HG03097 (cell line): ENCODE measurements around the gene CFAP221.

Experiments used
- ATAC-seq: cut with Tn5 transposase; IDR thresholded peaks from one replicate; pipeline ENCODE4 v1.9.1; 2021; ENCODE audit not compliant: unreplicated experiment, low FRiP score

Gene CFAP221

GRCh38 chr2:119694845-119695521, 150.7 kb downstream of the CFAP221 start:
- no peak for ATAC-seq

GRCh38 chr2:119696005-119696404, 151.8 kb downstream of the CFAP221 start:
- no peak for ATAC-seq

- ATAC-seq: no peak
Measured at GRCh38 chr2:119696494-119697030, 152.3 kb downstream of the CFAP221 start.

- ATAC-seq: no peak
Measured at GRCh38 chr2:119697290-119698020, 153.2 kb downstream of the CFAP221 start.

- ATAC-seq: no peak
Measured at GRCh38 chr2:119698246-119698645, 154.0 kb downstream of the CFAP221 start.

GRCh38 chr2:119699016-119699606, 154.9 kb downstream of the CFAP221 start:
- no peak for ATAC-seq

- ATAC-seq: no peak
Measured at GRCh38 chr2:119700866-119701265, 156.6 kb downstream of the CFAP221 start.

GRCh38 chr2:119701352-119701751, 157.1 kb downstream of the CFAP221 start:
- no peak for ATAC-seq

GRCh38 chr2:119702203-119702917, 158.1 kb downstream of the CFAP221 start:
- ATAC-seq: no peak

- ATAC-seq: peak; percentile 85
Measured at GRCh38 chr2:119702918-119703401, 158.7 kb downstream of the CFAP221 start.

GRCh38 chr2:119703526-119703925, 159.3 kb downstream of the CFAP221 start:
- no peak for ATAC-seq

- no peak for ATAC-seq
Measured at GRCh38 chr2:119704670-119705120, 160.4 kb downstream of the CFAP221 start.

- no peak for ATAC-seq
Measured at GRCh38 chr2:119706221-119706620, 162.0 kb downstream of the CFAP221 start.
